NCI-H2081 treated with DMSO at 0.1 percent for 48 hours (cell line): ENCODE data around the gene ELAVL2.
A peak's percentile ranks its signal among the peaks of the same experiment; 100 is the strongest.

Source experiments
- DNase-seq: peaks from one replicate; lab custom pipeline; 2025; lab: John Stamatoyannopoulos, UW

Gene ELAVL2

DNA sequence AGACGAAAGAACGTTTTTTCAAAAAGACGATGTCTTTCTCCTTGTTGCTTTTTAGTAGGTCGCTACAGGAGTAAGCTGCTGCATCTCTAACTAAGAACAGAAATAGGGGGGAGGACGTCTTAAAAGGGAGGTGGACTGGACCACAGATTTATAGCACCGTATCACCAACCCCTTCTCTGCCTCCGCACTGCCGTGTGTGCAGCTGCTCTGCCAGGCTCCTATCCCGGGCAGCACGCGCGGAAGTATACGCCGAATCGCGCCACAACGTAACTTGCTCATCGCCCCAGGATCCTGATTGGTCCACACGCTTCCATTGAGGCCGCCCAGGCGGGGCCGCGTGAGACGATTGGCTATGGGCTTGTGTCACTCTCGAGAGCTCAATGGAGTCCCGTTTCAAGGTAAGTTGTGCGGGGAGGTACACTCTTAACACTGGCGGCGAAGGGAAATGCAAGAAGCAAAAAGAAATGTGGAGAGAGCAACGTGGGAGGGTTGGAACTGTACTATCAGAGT lies at the start of gene ELAVL2:
Gene ELAVL2, minus strand, starts transcription at position 121 of the 510 bp plus-strand sequence. CDS start 64,006 bp downstream, outside the sequence.
- DNase-seq, result peak; percentile 69

- no peak for DNase-seq
These were observed 32.2 kb upstream of the ELAVL2 start for GRCh38 chr9:23858234-23858633.

DNA sequence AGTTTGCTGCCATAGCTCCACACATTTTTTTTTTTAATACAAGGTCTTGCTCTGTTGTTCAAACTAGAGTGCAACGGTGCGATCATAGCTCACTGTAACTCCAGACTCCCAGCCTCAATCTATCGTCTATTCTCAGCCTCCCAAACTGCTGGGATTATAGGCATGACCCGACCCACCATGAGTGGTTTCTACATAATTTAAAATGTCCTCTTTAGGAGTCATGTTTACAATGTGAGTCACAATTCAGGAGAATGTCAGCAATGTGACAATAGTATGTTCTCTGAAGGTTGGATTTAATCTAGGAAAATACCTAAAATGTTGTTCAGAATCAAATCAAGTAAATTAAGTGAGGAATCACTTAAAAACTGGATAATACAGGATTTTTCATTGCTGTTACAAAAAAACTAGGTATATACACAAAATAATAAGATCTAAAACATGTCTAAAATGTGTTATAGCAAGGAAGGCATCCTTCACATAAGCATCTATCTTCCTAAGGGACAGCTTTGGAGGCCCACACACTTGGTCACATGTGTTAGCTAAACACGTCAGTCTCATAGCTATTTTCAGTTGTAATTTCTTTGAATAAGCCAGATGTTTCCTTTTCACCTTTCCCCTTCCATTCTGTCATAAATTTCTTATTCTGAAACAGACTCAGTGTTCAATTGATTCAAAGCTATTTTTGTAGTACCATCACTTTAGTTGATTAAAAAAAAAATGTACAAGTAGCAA lies 30.0 kb upstream of the ELAVL2 start:
- DNase-seq, result no peak

DNA sequence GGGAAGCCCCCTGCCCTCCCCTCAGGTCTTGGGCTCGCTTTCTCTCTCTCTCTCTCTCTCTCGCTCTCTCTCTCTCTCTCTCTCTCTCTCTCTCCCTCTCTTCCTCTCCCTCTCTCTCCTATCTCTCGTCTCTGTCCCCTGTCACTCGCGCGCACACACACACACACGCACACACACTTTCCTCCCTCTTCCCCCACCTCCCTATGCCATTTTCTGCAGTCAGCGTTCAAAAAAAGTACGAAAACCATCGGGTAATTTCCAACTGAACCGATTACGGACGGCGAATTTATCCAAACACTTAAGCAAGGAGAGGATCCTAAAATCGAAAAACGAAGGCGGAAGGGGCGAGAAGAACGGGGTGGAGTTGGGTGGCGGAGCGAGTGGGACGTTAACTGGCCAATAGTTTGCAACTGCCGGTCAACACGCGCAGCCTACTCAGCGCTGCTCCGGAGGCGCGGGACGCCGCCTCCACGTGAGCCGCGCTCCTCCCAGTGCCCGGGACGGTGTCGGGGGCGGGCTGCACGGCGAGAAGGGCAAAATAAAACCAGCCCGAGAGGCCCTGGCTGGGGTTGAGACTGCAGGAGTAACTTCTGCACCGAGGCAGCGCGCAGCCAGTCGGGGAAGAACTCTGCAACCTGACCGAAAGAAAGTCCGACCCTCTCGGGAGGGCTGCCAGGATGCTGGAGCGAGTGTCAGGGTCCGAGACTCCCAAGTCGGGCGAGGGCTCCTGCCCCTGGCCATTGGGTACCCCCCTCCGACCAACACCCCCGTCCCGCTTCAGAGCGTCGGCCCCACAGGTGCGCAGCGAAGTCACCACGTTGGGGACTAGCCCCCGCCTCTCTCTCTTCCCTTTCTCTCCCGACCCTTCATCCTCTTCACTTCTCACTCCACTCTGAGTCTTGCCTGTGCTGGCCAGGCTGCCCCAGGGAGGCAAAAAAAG lies 24.9 kb upstream of the ELAVL2 start:
- no peak for DNase-seq

DNA sequence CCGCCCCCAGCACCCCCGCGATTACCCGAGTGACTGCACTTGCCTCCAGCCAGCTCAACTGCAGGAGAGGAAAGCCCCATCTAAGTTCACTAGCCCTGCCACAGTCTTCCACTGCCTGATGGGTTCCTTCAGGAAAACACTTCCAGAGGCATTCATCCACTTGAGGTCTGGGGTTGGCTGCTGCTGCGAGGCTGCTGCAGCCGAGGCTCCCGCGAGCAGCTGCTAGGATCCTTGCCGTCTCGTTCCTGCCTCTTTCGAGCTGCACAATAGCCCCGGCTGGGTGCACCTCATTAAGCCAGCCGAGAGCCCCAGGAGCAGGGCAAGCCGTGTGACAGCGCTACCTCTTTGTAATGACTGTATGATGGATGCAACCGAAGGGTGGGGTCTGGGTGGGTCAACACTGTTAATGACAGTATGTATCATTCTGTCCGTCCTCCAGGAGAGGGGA lies 24.2 kb upstream of the ELAVL2 start:
- DNase-seq, result no peak

DNA sequence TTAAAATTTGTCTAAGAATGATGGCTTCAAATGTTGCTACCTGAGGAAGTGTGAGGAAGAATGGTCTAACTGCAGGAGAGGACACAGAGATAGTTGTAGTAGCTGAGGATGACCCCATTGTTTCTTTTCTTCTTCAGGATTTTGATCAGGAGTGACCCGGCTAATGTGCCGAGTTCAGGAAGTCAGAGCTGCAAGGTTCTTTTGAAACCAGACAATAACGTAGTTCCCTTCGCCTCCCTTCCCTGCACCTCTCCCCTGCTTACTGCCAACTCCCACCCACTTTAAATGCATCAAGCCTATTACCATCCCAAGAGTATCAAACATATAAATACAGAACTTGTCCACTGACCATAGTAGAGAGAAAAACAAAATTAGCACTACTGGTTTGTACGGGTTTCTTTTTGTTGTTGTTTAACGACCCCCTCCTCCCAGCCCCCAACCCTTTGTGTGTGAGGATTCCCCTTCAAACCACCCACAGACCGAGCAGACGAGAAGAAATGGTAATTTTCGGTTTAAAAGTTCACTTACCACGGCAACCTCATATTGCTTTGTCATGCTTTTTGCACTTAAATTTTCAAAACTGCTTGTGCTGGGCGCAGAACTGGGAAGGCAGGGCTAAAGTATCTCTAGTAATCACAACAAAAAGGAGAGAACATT lies 23.5 kb upstream of the ELAVL2 start:
- DNase-seq, result no peak

DNA sequence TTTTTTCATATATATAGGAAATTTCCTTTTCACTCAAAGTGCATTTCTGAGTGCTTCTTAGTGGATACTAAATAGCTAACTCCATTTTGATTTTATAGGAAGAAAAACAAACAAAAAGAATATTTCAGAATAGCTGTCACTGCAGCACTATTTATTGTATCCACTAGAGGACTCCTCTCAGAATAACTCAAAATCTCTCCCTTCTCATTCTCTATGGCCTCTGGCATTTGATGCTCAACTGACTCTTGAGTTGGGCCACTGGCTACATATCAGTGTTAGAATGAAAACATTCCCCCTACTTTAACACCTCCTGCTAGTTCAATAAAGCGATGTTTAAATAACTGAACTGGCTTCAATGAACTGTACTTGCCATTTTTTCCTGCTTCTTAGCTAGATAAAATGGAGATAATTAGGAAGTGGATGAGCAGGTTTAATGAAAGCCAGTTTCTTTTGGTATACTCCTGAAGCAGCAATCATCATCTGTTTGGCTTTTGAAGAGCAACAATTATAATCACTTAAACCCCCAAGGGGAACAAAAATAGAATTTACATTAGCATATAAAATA lies 16.6 kb upstream of the ELAVL2 start:
- DNase-seq, result no peak

GRCh38 chr9:23841304-23841703 lies 15.3 kb upstream of the ELAVL2 start:
- no peak for DNase-seq

- no peak for DNase-seq
These were observed 11.0 kb upstream of the ELAVL2 start for GRCh38 chr9:23837038-23837437.

DNA sequence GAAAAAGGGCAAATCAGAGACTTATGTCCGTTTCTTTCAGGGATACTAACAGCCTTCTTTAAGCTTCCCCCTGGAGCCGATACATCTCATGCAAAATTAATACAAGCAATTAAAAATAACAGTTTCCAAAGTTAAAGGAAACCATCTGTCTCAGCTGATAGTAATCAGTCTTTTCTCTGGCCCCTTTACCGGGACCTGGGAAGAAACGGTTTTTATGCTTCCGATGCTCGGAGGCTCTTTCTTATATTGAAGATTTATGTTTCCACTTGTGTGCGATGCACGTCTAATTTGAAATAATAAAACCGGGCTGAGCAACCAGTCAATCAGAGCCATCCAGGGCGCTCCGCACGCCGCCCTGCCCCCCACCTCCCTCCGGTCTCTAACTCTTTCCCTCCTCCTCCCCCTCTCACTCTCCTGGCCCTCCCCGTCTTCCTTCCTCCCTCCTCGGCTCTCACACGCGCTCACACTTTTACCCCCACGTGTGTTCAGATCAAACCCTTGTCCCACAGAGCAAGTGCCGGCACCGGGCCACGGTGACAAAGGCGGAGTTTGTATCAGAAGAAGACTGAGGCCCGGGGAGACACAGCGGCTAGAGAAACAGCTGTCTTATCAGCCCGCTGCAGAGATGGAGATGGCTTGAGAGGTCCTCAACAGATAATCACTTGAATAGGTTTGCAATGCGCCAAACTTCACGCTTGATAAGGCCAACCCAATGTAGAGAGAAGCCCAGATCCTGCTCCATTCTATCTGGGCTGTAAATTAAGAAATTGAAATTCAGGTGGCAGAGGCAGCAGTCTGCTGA lies 5.1 kb upstream of the ELAVL2 start:
- no peak for DNase-seq

DNA sequence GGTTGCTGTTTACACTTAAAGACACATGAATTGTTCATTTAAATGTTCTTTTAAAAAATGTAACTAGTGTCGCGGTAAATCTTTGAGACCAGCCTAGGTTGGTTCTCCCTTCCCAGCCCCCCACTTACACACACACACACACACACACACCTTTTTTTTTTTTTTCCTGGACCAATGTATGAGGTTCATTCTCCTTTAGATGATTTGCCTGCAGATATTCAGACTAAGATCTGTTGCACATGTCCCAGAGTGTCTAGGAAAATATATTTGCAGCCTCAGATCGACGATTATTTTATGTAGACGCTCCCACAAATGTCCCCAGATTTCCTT lies 4.4 kb upstream of the ELAVL2 start:
- DNase-seq, result no peak

- no peak for DNase-seq
These were observed 3.8 kb upstream of the ELAVL2 start for GRCh38 chr9:23829580-23830475.

- DNase-seq, result no peak
These were observed 340 bp downstream of the ELAVL2 start for GRCh38 chr9:23825700-23826099.

DNA sequence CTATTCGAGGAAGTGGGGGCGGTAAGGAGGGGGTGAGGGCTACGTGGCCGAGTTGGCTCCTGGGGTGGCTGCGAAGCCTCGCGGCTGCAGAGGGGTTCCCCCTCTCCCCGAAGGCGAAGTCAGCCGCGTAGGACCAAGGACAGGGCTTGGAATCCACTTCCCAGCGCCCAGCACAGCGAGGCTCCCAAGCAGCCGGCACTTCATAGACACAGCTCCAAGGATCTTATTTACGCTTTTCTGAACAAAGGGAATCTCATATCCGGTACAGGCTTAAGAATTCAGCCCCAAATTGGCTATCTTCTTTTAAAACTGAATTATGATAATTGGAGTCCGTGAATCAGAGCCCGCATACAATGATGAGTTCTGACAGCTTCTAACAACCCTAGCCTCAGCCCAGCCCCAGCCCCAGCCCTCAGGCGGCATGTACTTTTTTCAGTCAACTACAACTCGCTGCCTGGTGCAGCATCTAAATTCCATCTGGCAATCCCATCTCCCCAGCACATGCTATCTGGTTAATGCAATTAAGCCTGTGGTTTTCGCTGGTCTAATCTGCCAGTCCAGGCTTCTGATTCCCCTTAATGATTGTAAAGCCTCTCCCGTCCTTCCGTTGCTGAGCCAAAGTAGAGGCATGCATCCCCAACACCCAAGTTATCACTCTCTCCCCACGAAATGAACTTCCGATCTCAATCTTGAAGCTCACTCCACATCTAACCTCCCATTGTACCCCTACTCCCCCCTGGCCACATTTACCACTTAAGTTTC lies 1.0 kb downstream of the ELAVL2 start:
- DNase-seq, result no peak

GRCh38 chr9:23823986-23824829 lies 1.8 kb downstream of the ELAVL2 start:
- no peak for DNase-seq

GRCh38 chr9:23823269-23823668 lies 2.8 kb downstream of the ELAVL2 start:
- DNase-seq, result no peak

- no peak for DNase-seq
These were observed 3.5 kb downstream of the ELAVL2 start for GRCh38 chr9:23822261-23823169.
